Vagina (tissue), 2 donors: Measurements from ENCODE around the gene RAB3GAP2. TPM values are rescaled to one million over a fixed set of nuclear protein-coding genes. Genes with fewer than 3 reads are reported as not detected.

Source experiments
- DNase-seq, 2 donors: peaks; one replicate each; pipeline ENCODE4 v3.0.0-alpha.2; 2017; ENCODE audit errors: extremely low spot score in 2 of 2
- H3K27ac ChIP-seq: fragments of 200-600 bp; sonication (generic); one replicate; pipeline ENCODE4 v1.5.1; 2019
- H3K27me3 ChIP-seq: fragments of 200-600 bp; sonication (generic); one replicate; pipeline ENCODE4 v1.5.1; 2019
- H3K36me3 ChIP-seq, 2 donors: fragments of 200-600 bp; sonication (generic); one replicate each; pipeline ENCODE4 v1.5.1; 2017 to 2019
- H3K4me1 ChIP-seq: fragments of 200-600 bp; sonication (generic); one replicate; pipeline ENCODE4 v1.5.1; 2019
- H3K4me3 ChIP-seq, 2 donors: fragments of 200-600 bp; sonication (generic); 1 replicate in 1 of 2; 2 replicates in 1 of 2; pipeline ENCODE4 v1.5.1; 2016 to 2019
- H3K9me3 ChIP-seq: fragments of 200-600 bp; sonication (generic); one replicate; pipeline ENCODE4 v1.5.1; 2019
- CTCF ChIP-seq, 3 experiments: fragments of 450-650 bp in 2 of 3; fragments of 200-600 bp in 1 of 3; sonication (generic) in 1 of 3; IDR thresholded peaks; one replicate each; pipeline ENCODE4 v1.5.1; 2017 to 2019; ENCODE audit warnings: antibody characterized with exemption in 3 of 3, mild to moderate bottlenecking in 2 of 3, moderate library complexity in 2 of 3
- POLR2A ChIP-seq, 2 donors: fragments of 450-650 bp; IDR thresholded peaks; one replicate each; pipeline ENCODE4 v1.6.1; 2017; ENCODE audit warnings: antibody characterized with exemption in 2 of 2, mild to moderate bottlenecking in 2 of 2, moderate library complexity in 2 of 2
- POLR2AphosphoS5 ChIP-seq, 2 donors: sonication (generic); formaldehyde crosslinking; IDR thresholded peaks; one replicate each; pipeline ENCODE4 v1.9.0; 2017; ENCODE audit warnings: antibody characterized with exemption in 2 of 2, mild to moderate bottlenecking in 2 of 2, low read depth in 1 of 2; ENCODE audit not compliant: insufficient read depth in 1 of 2
- intact Hi-C: fragments of 100-400 bp; cut with DNase I; formaldehyde crosslinking; loops from one replicate; pipeline ENCODE4 v1.15.1; 2023
- microRNA counts, 2 donors: library from miRNA; unstranded; fragments of <30 nt; microRNA quantifications; one replicate each; lab custom pipeline; 2016 to 2017
- microRNA-seq: library from miRNA; unstranded; fragments of <30 nt; microRNA quantifications from one replicate; pipeline ENCODE4, GENCODE V29; 2017; ENCODE audit warnings: borderline number of aligned reads, borderline replicate concordance
- small RNA-seq: library from RNA; depleted of rRNA; stranded (forward); fragments of <200 nt; gene quantifications from one replicate; pipeline ENCODE3, GENCODE V24; 2016
- total RNA-seq: library from RNA; depleted of rRNA; stranded (reverse); fragments of >200 nt; gene quantifications from one replicate; pipeline ENCODE4 v1.2.3, GENCODE V29; 2016

RAB3GAP2 gene
- total RNA-seq, 1 donor from 2014 or later: 16.9 TPM

GRCh38 chr1:220099826-220100225 is 172.4 kb downstream of the RAB3GAP2 start:
- peaks cover 0 to 55% of the 10 kb centered on the region in 2 donors for H3K36me3 ChIP-seq
- H3K4me3 ChIP-seq: no peak overlapping the region
- TF ChIP-seq CTCF (IDR thresholded peaks at IDR 0.05) (no peak), POLR2A (IDR thresholded peaks at IDR 0.05) (no peak), POLR2AphosphoS5 (IDR thresholded peaks at IDR 0.05; ENCODE audit: insufficient read depth in 1 of 2, low read depth in 1 of 2) (no peak)
- no peaks in the 10 kb centered on the region for H3K9me3 ChIP-seq
- intact Hi-C loops: no loop called here
- H3K27ac ChIP-seq: no peak overlapping the region
- DNase-seq: no peak
- peaks cover 20% of the 10 kb centered on the region for H3K4me1 ChIP-seq
- H3K27me3 ChIP-seq: no peaks in the 10 kb centered on the region

MicroRNAs encoded within 50 kb of the gene (microRNA counts, 767-probe panel; counts per million panel counts)
- 238 to 261 counts per million in 2 donors for microRNA hsa-miR-194-5p (lab: Ali Mortazavi, UCI)
- microRNA hsa-miR-215 (lab: Ali Mortazavi, UCI): 238 to 261 counts per million in 2 donors
- 261 to 899 counts per million in 2 donors for microRNA hsa-miR-664-3p (lab: Ali Mortazavi, UCI)

Small RNAs within 50 kb of the gene (microRNA-seq; reads per million reads assigned to microRNA genes)
- gene MIR194-1 (not detected), gene MIR215 (not detected), gene MIR664A (207 reads per million, percentile 61 among the genes with 10 or more reads in this experiment)

Small RNAs within 50 kb of the gene (small RNA-seq; reads per million reads assigned to genes)
- not detected for gene MIR194-1
- gene MIR215: 0.86 reads per million, percentile 8 among the genes with 10 or more reads in this experiment
- gene MIR664A: not detected
- 0.34 reads per million for gene SNORA36B

Other genes with a start within 250 kb of the RAB3GAP2 start
- 36.3 TPM for gene EPRS1, start 225.9 kb downstream of the RAB3GAP2 start, total RNA-seq
- 26.5 TPM for gene BPNT1, start 182.7 kb downstream of the RAB3GAP2 start, total RNA-seq
- gene IARS2, start 178.3 kb downstream of the RAB3GAP2 start, total RNA-seq: 37.6 TPM